GM18873 (cell line): ENCODE measurements around the gene SOAT1.
A peak's percentile ranks its signal among the peaks of the same experiment; 100 is the strongest.
"Not testable (repeated sequence)": the region's sequence is repeated elsewhere in the genome, so short reads cannot be mapped to it uniquely, and the experiment has no call there.

Source experiments
- ATAC-seq: cut with Tn5 transposase; IDR thresholded peaks from one replicate; pipeline ENCODE4 v1.9.1; 2021; ENCODE audit warnings: mild to moderate bottlenecking, moderate library complexity, moderate number of reproducible peaks; ENCODE audit not compliant: unreplicated experiment, low FRiP score

Gene SOAT1

GRCh38 chr1:179293340-179294327 is at the start of gene SOAT1:
SOAT1 (plus strand) TSS chr1:179293797; CDS start chr1:179302685, 8,888 bp downstream.
- peak; percentile 97 for ATAC-seq

- ATAC-seq, result not testable (repeated sequence)
These were observed 48.2 kb upstream of the SOAT1 start for GRCh38 chr1:179245426-179245825.

GRCh38 chr1:179247923-179248322 is 45.7 kb upstream of the SOAT1 start:
- no peak for ATAC-seq

- ATAC-seq, result no peak
These were observed 41.9 kb upstream of the SOAT1 start for GRCh38 chr1:179251675-179252074.

GRCh38 chr1:179252606-179253005 is 41.0 kb upstream of the SOAT1 start:
- no peak for ATAC-seq

- no peak for ATAC-seq
These were observed 40.2 kb upstream of the SOAT1 start for GRCh38 chr1:179253286-179253972.

- no peak for ATAC-seq
These were observed 31.4 kb upstream of the SOAT1 start for GRCh38 chr1:179262183-179262582.

GRCh38 chr1:179263121-179263520 is 30.5 kb upstream of the SOAT1 start:
- ATAC-seq, result no peak

GRCh38 chr1:179264507-179264906 is 29.1 kb upstream of the SOAT1 start:
- no peak for ATAC-seq

- no peak for ATAC-seq
These were observed 24.5 kb upstream of the SOAT1 start for GRCh38 chr1:179269071-179269470.

- ATAC-seq, result not testable (repeated sequence)
These were observed 19.2 kb upstream of the SOAT1 start for GRCh38 chr1:179274424-179274823.

GRCh38 chr1:179278920-179279319 is 14.7 kb upstream of the SOAT1 start:
- ATAC-seq, result no peak

GRCh38 chr1:179283992-179284391 is 9.6 kb upstream of the SOAT1 start:
- ATAC-seq, result no peak

- ATAC-seq, result no peak
These were observed 5.7 kb upstream of the SOAT1 start for GRCh38 chr1:179287946-179288345.

GRCh38 chr1:179288977-179289376 is 4.6 kb upstream of the SOAT1 start:
- no peak for ATAC-seq

- ATAC-seq, result no peak
These were observed 1.7 kb downstream of the SOAT1 start for GRCh38 chr1:179295164-179295755.

- no peak for ATAC-seq
These were observed 2.9 kb downstream of the SOAT1 start for GRCh38 chr1:179296356-179297104.

GRCh38 chr1:179297105-179297378 is 3.4 kb downstream of the SOAT1 start:
- ATAC-seq, result no peak

GRCh38 chr1:179298952-179299351 is 5.4 kb downstream of the SOAT1 start:
- peak; percentile 66 for ATAC-seq

- ATAC-seq, result no peak
These were observed 6.5 kb downstream of the SOAT1 start for GRCh38 chr1:179300112-179300511.

- ATAC-seq, result no peak
These were observed 8.5 kb downstream of the SOAT1 start for GRCh38 chr1:179302070-179302469.
